Subcutaneous abdominal adipose tissue (tissue), 5 donors: Measurements from ENCODE around the gene CFAP65.

Source experiments
- H3K27ac ChIP-seq: one replicate; pipeline ENCODE4 v1.7.0; 2013; ENCODE audit warnings: low read depth, mild to moderate bottlenecking, inconsistent platforms, low read length, moderate library complexity
- H3K27me3 ChIP-seq, 5 donors: one replicate each; pipeline ENCODE4 v1.7.0; 2013; ENCODE audit warnings: low read length in 5 of 5, inconsistent platforms in 1 of 5; ENCODE audit not compliant: control insufficient read depth in 5 of 5, insufficient read depth in 4 of 5
- H3K36me3 ChIP-seq, 5 donors: one replicate each; pipeline ENCODE4 v1.7.0; 2013; ENCODE audit warnings: low read length in 5 of 5; ENCODE audit not compliant: control insufficient read depth in 5 of 5, insufficient read depth in 5 of 5
- H3K4me1 ChIP-seq, 5 donors: one replicate each; pipeline ENCODE4 v1.7.0; 2013; ENCODE audit warnings: low read length in 5 of 5, mild to moderate bottlenecking in 3 of 5, moderate library complexity in 1 of 5; ENCODE audit not compliant: control insufficient read depth in 5 of 5, insufficient read depth in 5 of 5
- H3K4me3 ChIP-seq, 5 donors: one replicate each; pipeline ENCODE4 v1.7.0; 2013; ENCODE audit warnings: low read length in 5 of 5, low read depth in 1 of 5
- H3K9ac ChIP-seq, 5 donors: one replicate each; pipeline ENCODE4 v1.7.0; 2013; ENCODE audit warnings: low read length in 5 of 5, mild to moderate bottlenecking in 4 of 5, moderate library complexity in 3 of 5
- H3K9me3 ChIP-seq, 5 donors: one replicate each; pipeline ENCODE4 v1.7.0; 2013; ENCODE audit warnings: low read length in 5 of 5; ENCODE audit not compliant: control insufficient read depth in 5 of 5
- donor health status: healthy.
- donor health status: healthy.
- donor health status: healthy.
- donor health status: healthy.
- donor health status: healthy.

CFAP65 gene

DNA sequence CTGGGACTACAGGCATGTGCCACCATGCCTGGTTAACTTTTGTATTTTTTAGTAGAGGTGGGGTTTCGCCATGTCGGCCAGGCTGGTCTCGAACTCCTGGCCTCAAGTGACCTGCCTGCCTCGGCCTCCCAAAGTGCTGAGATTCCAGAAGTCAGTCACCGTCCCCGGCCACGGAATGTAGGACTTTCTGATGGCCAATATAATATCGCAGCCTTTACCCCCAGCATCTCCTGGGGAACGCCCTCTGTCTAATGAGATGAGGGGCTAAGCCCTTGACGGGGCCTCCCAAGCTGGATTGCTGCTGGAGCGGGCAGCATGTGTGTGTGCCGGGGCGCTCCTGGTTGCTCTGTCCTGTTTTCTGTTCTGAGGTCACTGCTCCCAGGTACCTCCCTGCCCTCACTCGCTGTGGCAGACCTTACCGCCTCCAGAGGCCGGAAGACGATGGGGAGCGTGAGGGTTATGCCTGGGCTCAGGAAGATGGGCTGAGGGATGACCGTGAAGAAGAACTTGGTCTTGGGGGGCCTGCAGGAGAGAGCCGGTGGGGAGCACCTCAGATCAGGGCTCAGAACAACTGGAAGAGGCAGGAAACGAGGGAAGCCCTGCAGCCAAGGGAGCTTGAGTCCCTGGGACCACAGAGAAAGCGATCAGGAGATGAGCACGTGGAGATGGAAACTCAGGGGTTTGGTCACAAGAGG, 9.1 kb downstream of the CFAP65 start:
- H3K9ac ChIP-seq: no peak overlapping the region
- H3K9me3 ChIP-seq: no peaks in the 10 kb centered on the region
- H3K36me3 ChIP-seq: no peaks in the 10 kb centered on the region
- H3K27me3 ChIP-seq: peaks cover 16 to 35% (median 25%) of the 10 kb centered on the region in 5 donors
- H3K4me1 ChIP-seq: no peaks in the 10 kb centered on the region
- no peak overlapping the region for H3K27ac ChIP-seq
- H3K4me3 ChIP-seq: no peak overlapping the region

- no peak overlapping the region for H3K4me3 ChIP-seq
- H3K9me3 ChIP-seq: no peaks in the 10 kb centered on the region
- no peaks in the 10 kb centered on the region for H3K36me3 ChIP-seq
- H3K9ac ChIP-seq: no peak overlapping the region
- peaks cover 16 to 35% (median 24%) of the 10 kb centered on the region in 5 donors for H3K27me3 ChIP-seq
- no peaks in the 10 kb centered on the region for H3K4me1 ChIP-seq
- H3K27ac ChIP-seq: no peak overlapping the region
These were observed 10.1 kb downstream of the CFAP65 start for GRCh38 chr2:219031005-219031738.

DNA sequence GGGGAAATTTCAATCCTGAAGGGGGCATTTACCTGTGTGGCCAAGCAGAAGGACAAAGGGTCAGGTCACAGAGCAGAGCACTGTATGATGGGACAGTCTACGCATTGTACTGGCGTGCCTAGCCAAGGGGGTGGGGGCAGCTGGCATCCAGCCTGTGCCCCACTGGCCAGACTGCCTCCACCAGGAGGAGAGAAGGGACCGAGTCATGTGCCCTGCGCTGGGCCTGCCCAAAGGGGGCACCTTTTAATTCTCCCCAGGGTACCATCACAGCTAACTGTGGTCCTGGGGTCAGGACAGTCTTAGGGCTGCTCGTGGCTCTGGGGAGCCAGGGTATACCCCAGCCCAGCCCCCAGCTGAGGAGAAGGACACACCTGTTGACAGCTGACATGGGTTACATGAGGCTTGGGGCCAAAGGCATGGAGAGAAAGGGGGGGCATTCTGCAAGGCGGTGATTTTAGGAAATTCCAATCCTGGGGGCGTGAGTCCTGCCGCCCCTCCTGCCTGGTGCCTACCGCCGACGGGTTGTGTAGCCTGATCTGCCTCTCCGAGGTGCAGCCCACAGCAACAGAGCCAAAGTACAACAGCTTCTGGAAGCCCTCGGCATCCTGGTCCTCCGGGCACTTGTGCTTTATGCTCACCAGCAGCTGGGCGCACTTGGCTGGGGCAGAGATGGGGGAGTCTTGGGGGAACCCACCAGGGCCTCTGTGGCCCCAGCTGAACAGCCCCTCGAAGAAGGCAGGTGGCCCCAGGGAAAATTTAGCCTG, 11.0 kb downstream of the CFAP65 start:
- H3K9me3 ChIP-seq: no peaks in the 10 kb centered on the region
- H3K27ac ChIP-seq: no peak overlapping the region
- no peaks in the 10 kb centered on the region for H3K36me3 ChIP-seq
- no peak overlapping the region for H3K4me3 ChIP-seq
- no peak overlapping the region for H3K9ac ChIP-seq
- peaks cover 16 to 34% (median 20%) of the 10 kb centered on the region in 5 donors for H3K27me3 ChIP-seq
- H3K4me1 ChIP-seq: no peaks in the 10 kb centered on the region

DNA sequence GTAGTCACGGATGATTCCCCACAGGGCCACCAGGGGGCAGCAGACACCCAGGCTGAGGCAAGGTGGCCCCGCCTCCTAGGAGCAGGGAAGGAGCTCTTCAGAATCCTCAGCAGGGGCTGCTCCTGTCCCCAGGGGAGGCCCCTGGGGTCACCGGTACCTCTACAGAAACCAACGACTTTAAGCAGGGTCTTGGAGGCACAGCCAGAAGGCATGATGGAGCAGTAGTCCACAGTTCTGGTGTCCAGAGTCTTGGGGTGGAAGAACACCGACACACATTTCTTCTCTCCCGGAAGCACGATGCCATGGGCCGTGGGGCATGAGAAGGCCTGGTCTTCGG, 11.5 kb downstream of the CFAP65 start:
- no peak overlapping the region for H3K4me3 ChIP-seq
- H3K9me3 ChIP-seq: no peaks in the 10 kb centered on the region
- no peak overlapping the region for H3K27ac ChIP-seq
- no peaks in the 10 kb centered on the region for H3K36me3 ChIP-seq
- H3K4me1 ChIP-seq: no peaks in the 10 kb centered on the region
- peaks cover 16 to 33% (median 19%) of the 10 kb centered on the region in 5 donors for H3K27me3 ChIP-seq
- H3K9ac ChIP-seq: no peak overlapping the region

GRCh38 chr2:219028996-219029828, 12.1 kb downstream of the CFAP65 start:
- no peak overlapping the region for H3K27ac ChIP-seq

GRCh38 chr2:219028141-219028540, 13.2 kb downstream of the CFAP65 start:
- no peak overlapping the region for H3K27ac ChIP-seq
- H3K36me3 ChIP-seq: no peaks in the 10 kb centered on the region
- H3K4me1 ChIP-seq: no peaks in the 10 kb centered on the region
- no peak overlapping the region for H3K9ac ChIP-seq
- no peak overlapping the region for H3K4me3 ChIP-seq
- H3K27me3 ChIP-seq: peaks cover 16 to 36% (median 20%) of the 10 kb centered on the region in 5 donors
- no peaks in the 10 kb centered on the region for H3K9me3 ChIP-seq

More at GRCh38 chr2:219028996-219029828, 12.1 kb downstream of the CFAP65 start:
- Histone ChIP-seq H3K9me3 (no peaks in the 10 kb centered on the region), H3K27me3 (peaks cover 16 to 33% (median 19%) of the 10 kb centered on the region in 5 donors), H3K9ac (no peak overlapping the region), H3K36me3 (no peaks in the 10 kb centered on the region), H3K4me3 (no peak overlapping the region), H3K4me1 (no peaks in the 10 kb centered on the region)

- no peaks in the 10 kb centered on the region for H3K36me3 ChIP-seq
- H3K4me1 ChIP-seq: no peaks in the 10 kb centered on the region
- H3K9me3 ChIP-seq: no peaks in the 10 kb centered on the region
- H3K27me3 ChIP-seq: peaks cover 15 to 34% (median 19%) of the 10 kb centered on the region in 5 donors
- H3K9ac ChIP-seq: no peak overlapping the region
- no peak overlapping the region for H3K4me3 ChIP-seq
- no peak overlapping the region for H3K27ac ChIP-seq
These were observed 13.7 kb downstream of the CFAP65 start for GRCh38 chr2:219027511-219028055.

GRCh38 chr2:219026946-219027345, 14.4 kb downstream of the CFAP65 start:
- Histone ChIP-seq H3K4me1 (no peaks in the 10 kb centered on the region), H3K4me3 (no peak overlapping the region), H3K36me3 (no peaks in the 10 kb centered on the region), H3K27me3 (peaks cover 13 to 30% (median 20%) of the 10 kb centered on the region in 5 donors), H3K9me3 (no peaks in the 10 kb centered on the region), H3K27ac (no peak overlapping the region), H3K9ac (no peak overlapping the region)
